Trophoblast cell (in vitro differentiated cells and primary cell): ENCODE measurements around the gene SLC25A1.

Experiments
- DNase-seq, 2 donors: peaks; one replicate each; pipeline ENCODE4 v3.0.0-alpha.2; 2016
- H2AFZ ChIP-seq: 2 replicates; pipeline ENCODE4 v1.6.1; 2013; ENCODE audit warnings: low read length, moderate library complexity, mild to moderate bottlenecking; ENCODE audit not compliant: insufficient read depth, poor library complexity
- H2AK5ac ChIP-seq: 2 replicates; pipeline ENCODE4 v1.6.1; 2013; ENCODE audit warnings: mild to moderate bottlenecking, low read length
- H2BK120ac ChIP-seq: 2 replicates; pipeline ENCODE4 v1.6.1; 2013; ENCODE audit warnings: low read length, mild to moderate bottlenecking, moderate library complexity; ENCODE audit not compliant: insufficient read depth, poor library complexity
- H2BK12ac ChIP-seq: 2 replicates; pipeline ENCODE4 v1.6.1; 2013; ENCODE audit warnings: mild to moderate bottlenecking, low read length, moderate library complexity
- H2BK5ac ChIP-seq: 2 replicates; pipeline ENCODE4 v1.6.1; 2013; ENCODE audit warnings: low read length, low read depth, moderate library complexity, mild to moderate bottlenecking; ENCODE audit not compliant: poor library complexity
- H3K14ac ChIP-seq: 2 replicates; pipeline ENCODE4 v1.6.1; 2013; ENCODE audit warnings: mild to moderate bottlenecking, low read length
- H3K18ac ChIP-seq: 2 replicates; pipeline ENCODE4 v1.6.1; 2013; ENCODE audit warnings: mild to moderate bottlenecking, low read length
- H3K23ac ChIP-seq: 2 replicates; pipeline ENCODE4 v1.6.1; 2013; ENCODE audit warnings: low read length
- H3K27ac ChIP-seq: 2 replicates; pipeline ENCODE4 v1.5.1; 2013; ENCODE audit warnings: low read depth, mild to moderate bottlenecking, inconsistent platforms, low read length, moderate library complexity
- H3K27me3 ChIP-seq: 2 replicates; pipeline ENCODE4 v1.6.1; 2013; ENCODE audit warnings: inconsistent platforms, mild to moderate bottlenecking, low read length, moderate library complexity; ENCODE audit not compliant: insufficient read depth
- H3K36me3 ChIP-seq, 2 experiments: 1 replicate in 1 of 2; 2 replicates in 1 of 2; pipeline ENCODE4 v1.6.1; 2013; ENCODE audit warnings: low read length in 2 of 2, mild to moderate bottlenecking in 2 of 2, moderate library complexity in 1 of 2; ENCODE audit not compliant: insufficient read depth in 2 of 2, control insufficient read depth in 1 of 2
- H3K4ac ChIP-seq: 2 replicates; pipeline ENCODE4 v1.6.1; 2013; ENCODE audit warnings: low read depth, mild to moderate bottlenecking, low read length, moderate library complexity
- H3K4me1 ChIP-seq, 2 experiments: 1 replicate in 1 of 2; 2 replicates in 1 of 2; pipeline ENCODE4 v1.6.1; 2013; ENCODE audit warnings: low read length in 2 of 2, mild to moderate bottlenecking in 2 of 2, moderate library complexity in 1 of 2; ENCODE audit not compliant: insufficient read depth in 2 of 2, control insufficient read depth in 1 of 2
- H3K4me2 ChIP-seq: 2 replicates; pipeline ENCODE4 v1.6.1; 2013; ENCODE audit warnings: inconsistent platforms, mild to moderate bottlenecking, low read length, moderate library complexity
- H3K4me3 ChIP-seq: 2 replicates; pipeline ENCODE4 v1.5.1; 2013; ENCODE audit warnings: mild to moderate bottlenecking, low read depth, low read length, inconsistent platforms
- H3K79me1 ChIP-seq: one replicate; pipeline ENCODE4 v1.6.1; 2013; ENCODE audit warnings: low read length
- H3K79me2 ChIP-seq: 2 replicates; pipeline ENCODE4 v1.6.1; 2013; ENCODE audit warnings: low read length, mild to moderate bottlenecking; ENCODE audit not compliant: control insufficient read depth, insufficient read depth, poor library complexity
- H3K9ac ChIP-seq: 2 replicates; pipeline ENCODE4 v1.6.1; 2013; ENCODE audit warnings: mild to moderate bottlenecking, low read length
- H3K9me3 ChIP-seq: 2 replicates; pipeline ENCODE4 v1.6.1; 2013; ENCODE audit warnings: low read depth, mild to moderate bottlenecking, control low read depth, inconsistent platforms, low read length; ENCODE audit not compliant: insufficient read depth
- H4K12ac ChIP-seq: 2 replicates; pipeline ENCODE4 v1.6.1; 2013; ENCODE audit warnings: low read depth, mild to moderate bottlenecking, low read length, moderate library complexity
- H4K8ac ChIP-seq: 2 replicates; pipeline ENCODE4 v1.6.1; 2013; ENCODE audit warnings: low read depth, mild to moderate bottlenecking, low read length, moderate library complexity
- H4K91ac ChIP-seq: one replicate; pipeline ENCODE4 v1.6.1; 2013; ENCODE audit warnings: low read depth, mild to moderate bottlenecking, low read length, moderate library complexity
- WGBS: extraction: QIAGEN DNeasy Blood & Tissue Kit; methylation state at CpG from one replicate; pipeline ENCODE4 v1.1.7; 2013; ENCODE audit warnings: missing lambda C conversion rate; ENCODE audit not compliant: insufficient read length, insufficient coverage; ENCODE audit errors: extremely low coverage; 5-methylcytosine and 5-hydroxymethylcytosine counted together

Gene SLC25A1

GRCh38 chr22:19143967-19144400 is 34.6 kb downstream of the SLC25A1 start:
- Histone ChIP-seq H2AFZ (peak overlapping the region; percentile 38), H3K36me3 (peaks cover 30 to 34% of the 10 kb centered on the region in 2 experiments), H2BK12ac (no peak overlapping the region), H3K27me3 (peaks cover 24% of the 10 kb centered on the region), H4K12ac (no peak overlapping the region), H3K9ac (peak overlapping the region; percentile 65), H2BK120ac (no peak overlapping the region), H2BK5ac (no peak overlapping the region), H4K8ac (peak overlapping the region; percentile 95), H3K79me1 (no peaks in the 10 kb centered on the region), H3K4ac (peak overlapping the region; percentile 42), H3K23ac (no peak overlapping the region), H3K9me3 (peaks cover 11% of the 10 kb centered on the region), H3K14ac (peak overlapping the region; percentile 50), H4K91ac (no peak overlapping the region), H3K4me3 (peak overlapping the region; percentile 88), H3K27ac (no peak overlapping the region), H3K18ac (peak overlapping the region; percentile 45), H3K4me1 (peaks cover 3 to 4% of the 10 kb centered on the region in 2 experiments), H2AK5ac (no peak overlapping the region), H3K79me2 (peaks cover 2% of the 10 kb centered on the region), H3K4me2 (peak overlapping the region; percentile 70)
- no CpG with 5 or more reads among the region's 17 CpGs for WGBS
- peak in 1 of 2 donors; percentile 7 for DNase-seq

DNA sequence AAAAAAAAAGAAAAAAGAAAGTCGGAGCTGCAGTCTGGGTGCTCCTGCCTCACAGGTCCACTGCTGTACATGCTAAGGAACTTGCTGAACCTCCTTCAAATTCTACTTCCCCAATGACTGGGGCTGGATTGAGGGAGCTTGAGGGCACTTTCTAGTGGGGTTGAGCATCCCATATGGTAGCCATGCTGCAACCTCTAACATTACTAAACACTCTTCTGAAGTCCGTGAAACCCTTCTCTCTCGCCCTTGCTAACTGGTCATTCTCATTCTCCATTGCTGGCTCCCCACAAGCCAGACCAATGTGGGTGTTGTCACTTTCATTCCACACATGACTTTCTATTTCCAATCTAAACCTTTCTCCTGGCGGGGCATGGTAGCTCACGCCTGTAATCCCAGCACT is 35.3 kb downstream of the SLC25A1 start:
- WGBS = no CpG with 5 or more reads among the region's 5 CpGs
- no peak overlapping the region for H2AFZ ChIP-seq
- no peak overlapping the region for H3K9ac ChIP-seq
- H2BK5ac ChIP-seq = no peak overlapping the region
- H3K4ac ChIP-seq = no peak overlapping the region
- DNase-seq = no peak
- H3K14ac ChIP-seq = no peak overlapping the region
- no peak overlapping the region for H3K27ac ChIP-seq
- H3K79me1 ChIP-seq = no peaks in the 10 kb centered on the region
- peaks cover 2% of the 10 kb centered on the region for H3K79me2 ChIP-seq
- H2BK120ac ChIP-seq = no peak overlapping the region
- H3K4me2 ChIP-seq = no peak overlapping the region
- H4K12ac ChIP-seq = no peak overlapping the region
- H4K91ac ChIP-seq = no peak overlapping the region
- H2AK5ac ChIP-seq = no peak overlapping the region
- H3K27me3 ChIP-seq = peaks cover 17% of the 10 kb centered on the region
- H3K23ac ChIP-seq = no peak overlapping the region
- H3K4me1 ChIP-seq = peaks cover 3 to 4% of the 10 kb centered on the region in 2 experiments
- H3K36me3 ChIP-seq = peaks cover 37 to 42% of the 10 kb centered on the region in 2 experiments
- H3K9me3 ChIP-seq = peaks cover 6% of the 10 kb centered on the region
- no peak overlapping the region for H3K4me3 ChIP-seq
- H3K18ac ChIP-seq = no peak overlapping the region
- no peak overlapping the region for H4K8ac ChIP-seq
- no peak overlapping the region for H2BK12ac ChIP-seq

GRCh38 chr22:19142394-19142793 is 36.1 kb downstream of the SLC25A1 start:
- Histone ChIP-seq H3K79me1 (no peaks in the 10 kb centered on the region), H3K14ac (no peak overlapping the region), H2BK12ac (no peak overlapping the region), H3K18ac (no peak overlapping the region), H4K12ac (no peak overlapping the region), H2AFZ (no peak overlapping the region), H3K27me3 (peaks cover 9% of the 10 kb centered on the region), H3K36me3 (peaks cover 45 to 50% of the 10 kb centered on the region in 2 experiments), H3K4ac (no peak overlapping the region), H3K9ac (no peak overlapping the region), H3K27ac (no peak overlapping the region), H2BK120ac (no peak overlapping the region), H3K23ac (no peak overlapping the region), H4K91ac (no peak overlapping the region), H2AK5ac (no peak overlapping the region), H2BK5ac (no peak overlapping the region), H4K8ac (no peak overlapping the region), H3K4me2 (no peak overlapping the region), H3K4me3 (no peak overlapping the region), H3K9me3 (peaks cover 3% of the 10 kb centered on the region), H3K4me1 (peaks cover 3 to 4% of the 10 kb centered on the region in 2 experiments), H3K79me2 (peaks cover 2% of the 10 kb centered on the region)
- no peak for DNase-seq
- WGBS = no CpG with 5 or more reads among the region's 9 CpGs

- no peak overlapping the region for H2BK12ac ChIP-seq
- H2BK120ac ChIP-seq = no peak overlapping the region
- no peak overlapping the region for H2AK5ac ChIP-seq
- H3K18ac ChIP-seq = no peak overlapping the region
- peaks cover 62 to 65% of the 10 kb centered on the region in 2 experiments for H3K36me3 ChIP-seq
- H3K4me3 ChIP-seq = no peak overlapping the region
- H4K8ac ChIP-seq = no peak overlapping the region
- H3K79me2 ChIP-seq = peaks cover 2% of the 10 kb centered on the region
- no peaks in the 10 kb centered on the region for H3K27me3 ChIP-seq
- H2BK5ac ChIP-seq = no peak overlapping the region
- no peak overlapping the region for H3K9ac ChIP-seq
- no CpG with 5 or more reads among the region's 5 CpGs for WGBS
- peaks cover 5% of the 10 kb centered on the region for H3K9me3 ChIP-seq
- no peak overlapping the region for H3K23ac ChIP-seq
- no peak overlapping the region for H3K27ac ChIP-seq
- no peak overlapping the region for H3K4ac ChIP-seq
- no peak overlapping the region for H2AFZ ChIP-seq
- H3K4me1 ChIP-seq = peaks cover 3 to 4% of the 10 kb centered on the region in 2 experiments
- no peak overlapping the region for H3K4me2 ChIP-seq
- H3K79me1 ChIP-seq = no peaks in the 10 kb centered on the region
- no peak overlapping the region for H4K91ac ChIP-seq
- DNase-seq = no peak
- H3K14ac ChIP-seq = no peak overlapping the region
- H4K12ac ChIP-seq = no peak overlapping the region
Observed at GRCh38 chr22:19139974-19140373, 38.6 kb downstream of the SLC25A1 start.
